GM12872 (cell line): ENCODE results near the gene NLRP9.

Experiments
- TF ChIP-seq, protein P1 (sequence below): IDR thresholded peaks from 3 replicates; pipeline ENCODE4 v1.5.1; 2011; ENCODE audit warnings: low read depth, mild to moderate bottlenecking, low read length, moderate library complexity; ENCODE audit not compliant: insufficient read depth

Gene NLRP9

DNA sequence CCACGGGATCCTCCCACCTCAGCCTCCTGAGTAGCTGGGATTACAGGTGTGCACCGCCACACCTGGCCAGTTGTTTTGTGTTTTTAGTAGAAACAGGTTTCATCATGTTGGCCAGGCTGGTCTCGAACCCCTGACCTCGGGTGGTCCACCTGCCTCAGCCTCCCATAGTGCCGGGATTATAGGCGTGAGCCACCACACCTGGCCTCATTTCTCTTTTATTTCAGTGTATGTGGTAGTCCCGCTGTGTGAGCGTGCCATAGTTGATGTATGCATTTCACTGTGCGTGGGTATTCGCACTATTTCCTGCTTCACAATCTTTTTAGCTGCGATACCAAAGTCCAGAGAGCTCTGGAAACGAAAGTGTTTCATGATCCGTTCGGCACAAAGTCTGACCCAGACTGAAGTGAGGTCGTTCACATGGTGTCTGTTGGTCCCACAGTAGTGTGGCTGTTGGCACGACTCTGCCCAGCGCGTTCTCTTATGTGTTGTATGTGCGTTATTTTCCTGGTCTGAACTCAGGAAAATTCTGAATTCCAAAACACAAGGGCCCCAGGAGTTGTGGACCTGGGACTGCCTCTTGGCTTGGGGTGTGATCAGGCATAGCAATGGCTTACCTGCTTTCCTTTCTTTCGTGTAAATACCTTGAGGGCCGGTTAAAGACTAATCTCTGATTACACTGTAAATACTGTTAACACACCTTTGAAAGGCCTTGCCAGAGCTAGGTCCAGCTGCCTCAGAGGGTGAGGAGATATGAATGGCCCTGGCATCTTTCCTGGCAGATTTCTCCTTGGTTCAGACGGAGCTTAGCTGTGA is 54.5 kb downstream of the NLRP9 start:
- TF ChIP-seq, protein P1, sequence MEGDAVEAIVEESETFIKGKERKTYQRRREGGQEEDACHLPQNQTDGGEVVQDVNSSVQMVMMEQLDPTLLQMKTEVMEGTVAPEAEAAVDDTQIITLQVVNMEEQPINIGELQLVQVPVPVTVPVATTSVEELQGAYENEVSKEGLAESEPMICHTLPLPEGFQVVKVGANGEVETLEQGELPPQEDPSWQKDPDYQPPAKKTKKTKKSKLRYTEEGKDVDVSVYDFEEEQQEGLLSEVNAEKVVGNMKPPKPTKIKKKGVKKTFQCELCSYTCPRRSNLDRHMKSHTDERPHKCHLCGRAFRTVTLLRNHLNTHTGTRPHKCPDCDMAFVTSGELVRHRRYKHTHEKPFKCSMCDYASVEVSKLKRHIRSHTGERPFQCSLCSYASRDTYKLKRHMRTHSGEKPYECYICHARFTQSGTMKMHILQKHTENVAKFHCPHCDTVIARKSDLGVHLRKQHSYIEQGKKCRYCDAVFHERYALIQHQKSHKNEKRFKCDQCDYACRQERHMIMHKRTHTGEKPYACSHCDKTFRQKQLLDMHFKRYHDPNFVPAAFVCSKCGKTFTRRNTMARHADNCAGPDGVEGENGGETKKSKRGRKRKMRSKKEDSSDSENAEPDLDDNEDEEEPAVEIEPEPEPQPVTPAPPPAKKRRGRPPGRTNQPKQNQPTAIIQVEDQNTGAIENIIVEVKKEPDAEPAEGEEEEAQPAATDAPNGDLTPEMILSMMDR = no peak

DNA sequence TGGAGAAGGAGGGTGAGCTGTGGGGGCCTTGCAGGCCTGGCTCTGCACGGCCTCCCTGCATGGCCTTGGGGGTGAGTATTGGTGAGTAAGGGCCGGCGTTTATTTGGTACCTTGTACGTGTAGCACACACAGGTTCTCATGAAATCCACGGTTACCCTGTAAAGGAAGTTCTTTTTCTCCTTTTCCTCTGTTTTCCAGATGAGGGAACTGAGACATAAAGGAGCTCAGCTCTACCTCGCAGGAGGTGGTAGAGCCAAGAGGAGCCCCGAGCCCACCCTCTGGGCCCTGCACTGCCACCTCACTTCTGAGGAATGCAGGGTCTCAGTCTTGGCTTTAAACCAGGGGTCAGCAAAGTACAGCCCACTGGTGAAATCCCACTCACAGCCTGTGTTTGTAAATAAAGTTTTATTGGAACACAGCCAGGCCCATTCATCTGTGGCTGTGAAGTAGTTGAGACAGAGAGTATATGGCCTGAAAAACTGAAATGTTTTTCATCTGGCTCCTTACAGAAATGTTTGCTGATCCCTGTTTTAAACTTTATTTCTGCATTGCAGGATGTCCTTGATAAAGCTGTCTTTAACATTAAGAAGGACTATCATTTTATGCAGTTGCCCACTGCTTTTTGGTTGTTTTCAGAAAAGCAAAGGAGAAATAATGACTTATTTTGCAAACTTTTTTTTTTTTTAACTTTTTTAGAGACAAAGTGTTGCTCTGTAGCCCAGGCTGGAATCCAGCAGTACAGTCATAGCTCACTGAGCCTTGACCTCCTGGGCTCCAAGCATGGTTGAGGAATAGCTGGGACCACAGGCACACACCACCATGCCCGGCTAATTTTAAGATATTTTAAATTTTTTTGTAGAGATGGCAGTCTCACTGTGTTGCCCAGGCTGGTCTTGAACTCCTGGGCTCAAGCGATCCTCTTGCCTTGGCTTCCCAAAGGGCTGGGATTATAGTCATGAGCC is 56.8 kb downstream of the NLRP9 start:
- TF ChIP-seq, protein P1 = no peak

DNA sequence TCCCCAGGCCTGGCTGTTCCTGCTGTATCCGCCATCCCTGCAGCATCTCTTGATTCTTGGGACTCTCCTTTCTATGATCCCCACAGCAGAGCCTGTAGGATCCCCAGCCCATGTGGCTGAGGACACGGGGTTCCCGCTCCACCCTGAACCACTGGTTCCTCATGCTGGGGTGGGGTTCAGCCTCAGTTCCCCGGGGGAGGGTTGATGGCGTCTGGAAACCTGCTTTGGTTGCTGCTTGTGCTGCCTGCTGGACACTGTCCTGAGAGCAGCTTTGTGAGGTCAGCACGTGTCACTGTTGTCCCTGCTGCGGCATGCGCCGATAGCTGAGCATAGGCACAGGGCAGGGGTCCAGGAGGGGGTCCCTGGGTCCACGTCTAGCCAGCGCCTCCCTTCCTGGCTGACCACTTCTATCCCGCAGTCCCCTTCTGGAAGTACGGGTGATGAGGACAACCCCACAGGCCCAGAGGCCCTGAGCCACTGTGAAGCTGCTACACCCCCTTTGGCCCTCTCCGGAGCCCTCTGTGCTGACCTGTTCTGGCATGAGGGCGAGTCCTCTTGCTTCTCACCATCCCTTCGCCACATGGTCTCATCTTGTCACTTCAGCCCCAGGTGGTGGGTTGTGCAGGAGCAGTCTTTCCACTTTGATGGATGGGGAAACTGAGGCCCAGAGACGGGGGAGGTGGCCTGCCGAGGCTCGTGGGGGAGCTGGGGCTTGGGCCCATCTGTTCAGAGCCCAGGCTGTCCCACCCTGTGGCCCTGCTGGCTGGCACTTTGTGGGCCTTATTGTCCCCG is 57.7 kb downstream of the NLRP9 start:
- TF ChIP-seq, protein P1 = no peak

DNA sequence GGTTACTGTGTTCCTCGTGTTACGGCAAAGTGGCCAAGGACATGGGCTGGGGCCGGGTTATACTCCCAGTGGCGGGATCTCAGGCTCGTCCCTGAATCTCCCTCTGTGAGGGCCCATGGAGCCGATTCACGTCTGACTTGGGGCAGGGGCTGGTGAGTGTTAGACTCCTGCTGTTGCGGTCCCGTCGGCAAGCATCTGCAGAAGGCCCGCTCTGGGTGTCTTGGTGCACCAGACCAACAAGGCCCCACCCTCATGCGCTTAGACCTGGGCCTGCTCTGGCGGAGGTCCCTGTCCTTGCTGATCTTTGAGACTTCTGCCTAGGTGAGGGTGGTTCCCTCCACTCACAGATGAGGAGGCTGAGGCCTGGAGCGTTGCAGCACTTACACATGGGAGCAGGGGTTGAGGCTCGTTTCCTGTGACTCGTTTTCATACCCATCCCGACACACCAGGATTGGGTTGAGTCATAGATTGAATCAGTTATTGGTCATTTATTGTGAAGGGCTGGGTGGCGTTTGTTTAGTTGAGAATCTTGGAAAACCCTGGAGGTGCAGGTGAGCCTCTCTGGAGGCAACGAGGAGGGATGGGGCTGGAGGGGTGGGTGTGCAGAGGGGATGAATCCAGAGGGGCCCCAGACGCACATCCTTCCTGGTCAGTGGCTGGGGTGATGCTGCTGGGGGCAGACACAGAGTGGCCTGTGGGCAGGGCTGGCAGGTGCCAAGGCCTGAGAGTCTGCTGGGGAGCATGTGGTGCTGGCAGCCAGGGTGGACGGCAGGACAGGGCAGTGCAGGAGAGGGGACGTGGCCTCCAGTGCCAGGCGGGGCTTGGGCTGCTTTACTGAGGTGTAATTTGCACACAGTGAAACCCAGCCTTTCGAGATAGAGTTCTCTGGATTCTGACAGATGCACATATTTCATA is 58.6 kb downstream of the NLRP9 start:
- TF ChIP-seq, protein P1 = no peak

DNA sequence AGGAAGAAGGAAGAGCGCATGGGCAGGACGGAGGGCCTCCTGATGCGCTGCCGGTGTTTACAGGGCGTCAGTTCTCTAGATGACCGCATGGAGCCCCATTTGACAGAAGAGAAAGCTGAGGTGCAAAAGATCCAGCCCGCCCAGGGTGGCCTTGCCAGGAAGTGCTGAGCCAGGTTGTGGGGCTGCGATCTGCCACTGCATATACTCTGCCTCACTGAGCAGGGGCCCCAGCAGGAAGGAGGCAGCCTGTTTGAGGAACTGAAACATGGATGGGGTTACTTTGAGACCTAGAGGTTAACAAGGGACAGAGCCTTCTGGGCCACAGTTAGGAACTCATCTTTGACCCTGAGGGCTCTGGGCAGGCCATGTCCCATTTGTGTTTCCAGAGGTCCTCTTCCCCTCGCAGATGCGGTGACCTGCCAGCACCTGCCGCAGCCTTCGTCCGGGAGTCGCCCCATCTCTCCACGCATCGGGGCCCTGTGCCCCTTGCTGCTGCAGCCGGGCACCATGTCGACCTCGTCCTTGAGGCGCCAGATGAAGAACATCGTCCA is 60.0 kb downstream of the NLRP9 start:
- TF ChIP-seq, protein P1 = peak; percentile 63

DNA sequence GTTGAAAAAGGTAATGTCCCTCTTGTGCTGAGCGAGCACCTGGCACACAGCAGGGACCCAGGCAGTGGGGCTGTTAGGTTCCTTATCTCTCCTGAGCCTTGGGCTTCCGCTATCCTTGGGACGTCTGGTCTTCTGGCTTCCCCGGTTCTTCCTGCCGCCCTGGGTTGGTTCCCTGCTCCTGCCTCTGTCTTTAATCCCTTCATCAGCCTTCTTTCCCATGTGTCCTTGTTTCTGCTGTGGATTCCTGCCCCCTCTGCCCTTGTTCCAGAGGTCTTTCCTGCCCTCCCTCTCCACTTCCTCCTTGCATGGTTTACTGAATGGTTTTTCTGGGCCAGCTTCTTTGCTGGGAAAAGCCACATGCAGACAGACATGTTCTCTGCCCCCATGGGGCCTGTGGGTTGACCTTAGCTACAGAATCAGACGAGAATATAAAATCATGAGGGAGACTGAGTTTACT is 60.6 kb downstream of the NLRP9 start:
- TF ChIP-seq, protein P1 = no peak
